Urinary bladder (tissue), 4 donors: ENCODE measurements around the gene MRC1. TPM values are rescaled to one million over a fixed set of nuclear protein-coding genes. Genes with fewer than 3 reads are reported as not detected.

Source experiments
- DNase-seq: peaks from one replicate; pipeline ENCODE4 v3.0.0-alpha.2; 2015; ENCODE audit errors: extremely low spot score
- H3K27ac ChIP-seq: one replicate; pipeline ENCODE4 v1.5.1; 2013; ENCODE audit warnings: low read depth, mild to moderate bottlenecking, moderate library complexity
- H3K36me3 ChIP-seq: one replicate; pipeline ENCODE4 v1.6.1; 2013; ENCODE audit warnings: mild to moderate bottlenecking, moderate library complexity; ENCODE audit not compliant: insufficient read depth
- H3K4me1 ChIP-seq: one replicate; pipeline ENCODE4 v1.6.1; 2013; ENCODE audit warnings: mild to moderate bottlenecking, moderate library complexity; ENCODE audit not compliant: insufficient read depth
- H3K4me3 ChIP-seq: one replicate; pipeline ENCODE4 v1.5.1; 2013; ENCODE audit warnings: low read depth, low read length
- WGBS: extraction: QIAGEN DNeasy Blood & Tissue Kit; methylation state at CpG from one replicate; pipeline ENCODE4 v1.1.7; 2013; 5-methylcytosine and 5-hydroxymethylcytosine counted together
- polyA plus RNA-seq: library from polyadenylated mRNA; stranded (reverse); fragments of 200-250 nt; gene quantifications from one replicate; pipeline ENCODE4 v1.2.3, GENCODE V29; 2013
- total RNA-seq: library from RNA; depleted of rRNA; stranded (reverse); fragments of >200 nt; gene quantifications from one replicate; pipeline ENCODE4 v1.2.3, GENCODE V29; 2014
- donor health status: healthy with polysubstance abuse.
- donor health status: healthy.

MRC1 gene
- total and polyA plus RNA-seq, 2 donors: 32.7 to 41.2 TPM

DNA sequence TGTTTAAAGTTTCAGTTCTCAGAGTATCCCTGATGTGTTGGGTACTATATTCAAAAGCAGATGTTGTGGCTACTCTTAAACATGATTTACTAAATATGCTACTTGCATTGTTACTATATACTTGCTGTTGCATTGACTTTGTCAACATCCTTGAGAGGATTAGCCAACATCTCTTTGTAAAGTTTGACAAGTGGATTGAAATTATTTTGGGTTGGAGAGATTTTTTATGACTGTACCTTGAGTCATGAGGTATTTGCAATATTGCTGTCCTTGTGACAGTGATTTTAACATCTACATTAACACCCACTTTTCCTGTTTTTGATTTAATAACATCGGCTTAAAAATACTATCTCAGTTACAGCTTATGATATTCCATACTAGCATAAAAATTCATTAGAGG lies 31.9 kb downstream of the MRC1 start:
- Histone ChIP-seq H3K36me3 (no peaks in the 10 kb centered on the region), H3K4me3 (no peak overlapping the region), H3K4me1 (no peaks in the 10 kb centered on the region), H3K27ac (no peak overlapping the region)
- DNase-seq: no peak
- WGBS: 91% methylated on average over 1 of the region's 1 CpG

DNA sequence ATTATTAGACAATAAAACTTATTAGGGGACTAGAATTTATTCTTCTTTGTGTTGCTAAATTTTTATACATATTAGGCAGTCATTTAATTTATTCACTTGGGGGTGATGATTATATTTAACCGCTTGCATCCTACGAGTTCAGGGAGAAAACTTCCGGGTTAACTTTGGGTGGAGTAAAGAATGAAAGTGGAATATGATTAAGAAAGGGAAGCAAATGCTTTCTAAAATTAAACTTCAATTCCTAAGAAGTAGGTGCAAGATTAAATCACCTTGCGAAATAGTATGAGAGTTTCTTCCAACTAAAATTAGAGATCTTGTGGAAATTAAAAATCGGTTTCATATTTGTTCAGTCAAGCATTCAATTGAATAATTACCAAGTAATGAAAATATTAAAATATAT lies 33.5 kb downstream of the MRC1 start:
- no peak for DNase-seq
- no peak overlapping the region for H3K27ac ChIP-seq
- WGBS: 87% methylated on average over 5 of the region's 5 CpGs
- H3K36me3 ChIP-seq: no peaks in the 10 kb centered on the region
- H3K4me1 ChIP-seq: no peaks in the 10 kb centered on the region
- H3K4me3 ChIP-seq: no peak overlapping the region

DNA sequence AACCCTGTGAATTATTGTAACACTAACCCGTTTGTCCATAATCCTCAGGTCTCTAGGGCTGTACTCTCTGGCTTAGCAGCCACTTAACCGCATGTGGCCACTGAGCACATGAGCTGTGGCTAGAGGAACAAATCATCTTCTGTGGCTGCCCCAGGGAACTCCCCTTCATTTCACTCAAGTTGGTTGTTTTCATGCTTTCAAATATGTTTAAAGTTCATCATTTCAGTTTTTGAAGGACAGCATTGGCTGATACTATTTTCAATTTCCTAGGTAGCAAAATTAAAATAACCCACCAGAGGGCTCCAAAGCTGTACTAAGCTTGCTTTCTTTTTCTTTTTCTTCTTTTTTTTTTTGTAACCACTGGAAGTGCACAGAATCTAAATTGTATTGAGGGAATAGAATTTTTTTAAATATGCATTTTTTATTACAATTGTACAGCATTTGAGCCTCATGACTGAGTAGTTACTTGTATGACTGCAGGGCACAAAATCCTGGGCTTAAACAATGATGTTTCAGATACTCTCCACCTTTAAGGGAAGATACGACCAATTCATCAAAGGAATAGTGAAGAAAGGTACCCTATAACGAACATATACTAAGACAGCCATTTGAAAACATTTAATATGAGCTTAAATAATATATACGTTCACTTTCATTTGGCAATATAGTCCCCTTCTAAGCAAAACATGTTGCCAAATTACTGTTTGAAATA lies 38.6 kb downstream of the MRC1 start:
- no peak for DNase-seq
- Histone ChIP-seq H3K27ac (no peak overlapping the region), H3K4me1 (no peaks in the 10 kb centered on the region), H3K36me3 (no peaks in the 10 kb centered on the region), H3K4me3 (no peak overlapping the region)
- WGBS: 67% methylated on average over 5 of the region's 5 CpGs

DNA sequence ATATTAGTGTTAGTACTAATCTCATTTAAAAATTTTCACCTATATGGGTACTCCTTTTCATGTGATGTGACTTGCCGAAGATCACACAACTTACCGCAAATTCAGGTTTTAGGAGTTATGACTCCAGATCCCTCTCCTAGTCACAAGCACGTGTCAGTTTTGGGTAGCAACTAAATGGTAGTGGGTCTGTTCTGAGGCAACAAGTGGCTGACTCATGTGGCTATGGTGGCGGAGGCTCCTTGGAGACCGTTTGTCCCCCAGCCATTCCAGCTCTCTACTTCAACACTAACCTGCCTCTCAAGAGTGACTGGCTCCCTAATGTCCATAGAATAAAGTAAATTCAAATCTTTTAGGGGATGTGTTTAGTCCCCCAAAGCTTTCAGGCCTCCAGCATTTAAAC lies 39.5 kb downstream of the MRC1 start:
- Histone ChIP-seq H3K4me3 (no peak overlapping the region), H3K36me3 (no peaks in the 10 kb centered on the region), H3K27ac (no peak overlapping the region), H3K4me1 (no peaks in the 10 kb centered on the region)
- no peak for DNase-seq
- WGBS: 90% methylated on average over 5 of the region's 5 CpGs

DNA sequence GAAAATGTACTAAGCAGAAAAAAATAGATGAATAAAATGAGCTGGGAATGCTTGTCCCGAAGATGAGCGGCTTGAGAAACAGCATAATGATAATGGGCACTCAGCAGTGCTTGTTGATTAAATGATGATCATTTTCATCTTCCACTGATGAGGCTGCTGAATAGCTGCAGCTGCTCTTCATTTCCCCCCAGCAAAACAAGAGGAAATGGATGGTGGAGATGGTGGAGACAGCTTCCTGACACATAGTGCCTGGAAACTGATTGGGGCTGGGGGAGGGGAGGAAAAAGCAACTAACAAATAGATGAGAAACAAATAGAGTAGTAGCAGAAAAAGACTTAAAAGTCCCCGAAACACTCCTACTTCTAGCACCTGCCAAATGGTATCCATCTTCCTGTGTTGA lies 41.4 kb downstream of the MRC1 start:
- 85% methylated on average over 3 of the region's 3 CpGs for WGBS
- Histone ChIP-seq H3K4me1 (no peaks in the 10 kb centered on the region), H3K4me3 (no peak overlapping the region), H3K27ac (no peak overlapping the region), H3K36me3 (no peaks in the 10 kb centered on the region)
- DNase-seq: no peak

DNA sequence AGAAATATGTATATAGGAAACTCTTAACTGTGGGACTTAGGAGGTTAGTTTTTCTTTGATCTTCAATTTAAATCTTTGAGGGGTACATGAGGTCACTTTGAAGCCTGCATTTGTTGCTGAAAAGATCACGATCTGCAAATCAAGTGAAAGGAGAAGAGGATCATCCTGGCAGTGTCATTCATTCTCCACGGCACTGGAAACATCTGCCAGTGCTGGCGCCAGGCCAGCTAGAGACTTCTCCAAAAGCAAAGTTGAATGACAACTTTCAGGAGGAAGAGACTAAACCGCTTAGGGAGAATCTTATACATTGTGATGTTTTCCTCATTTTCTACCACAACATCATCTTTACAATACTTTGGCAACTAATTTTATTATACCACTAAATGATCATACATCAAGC lies 42.5 kb downstream of the MRC1 start:
- no peaks in the 10 kb centered on the region for H3K4me1 ChIP-seq
- 37% methylated on average over 4 of the region's 4 CpGs for WGBS
- H3K36me3 ChIP-seq: no peaks in the 10 kb centered on the region
- no peak for DNase-seq
- no peak overlapping the region for H3K4me3 ChIP-seq
- H3K27ac ChIP-seq: no peak overlapping the region

DNA sequence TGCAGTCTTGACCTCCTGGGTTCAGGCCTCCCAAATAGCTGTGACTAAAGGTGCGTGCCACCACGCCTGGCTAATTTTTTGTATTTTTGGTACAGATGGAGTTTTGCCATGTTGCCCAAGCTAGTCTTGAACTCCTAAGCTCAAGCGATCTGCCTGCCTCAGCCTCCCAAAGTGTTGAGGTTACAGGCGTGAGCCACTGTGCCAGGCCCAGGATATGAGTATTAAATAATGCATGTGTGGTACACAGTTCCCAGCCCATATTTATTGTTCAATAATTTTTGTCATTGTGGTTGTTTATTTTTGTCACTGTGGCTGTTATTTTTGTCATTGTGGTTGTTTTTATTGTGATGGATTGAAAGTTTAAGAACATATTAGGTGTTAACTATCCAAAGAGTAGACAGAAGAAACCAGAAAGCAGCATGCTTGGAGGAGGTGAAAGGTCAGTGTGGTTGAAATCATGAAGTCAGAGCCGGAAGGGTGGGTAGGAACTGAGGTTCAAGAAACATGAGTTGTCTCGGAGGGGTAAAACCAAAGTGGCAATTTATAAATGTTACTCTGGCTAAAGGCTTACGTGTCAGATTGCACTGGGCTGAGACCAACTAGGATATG lies 45.0 kb downstream of the MRC1 start:
- no peak overlapping the region for H3K27ac ChIP-seq
- no peak overlapping the region for H3K4me3 ChIP-seq
- no peaks in the 10 kb centered on the region for H3K4me1 ChIP-seq
- no peaks in the 10 kb centered on the region for H3K36me3 ChIP-seq
- DNase-seq: no peak
- 93% methylated on average over 7 of the region's 7 CpGs for WGBS

DNA sequence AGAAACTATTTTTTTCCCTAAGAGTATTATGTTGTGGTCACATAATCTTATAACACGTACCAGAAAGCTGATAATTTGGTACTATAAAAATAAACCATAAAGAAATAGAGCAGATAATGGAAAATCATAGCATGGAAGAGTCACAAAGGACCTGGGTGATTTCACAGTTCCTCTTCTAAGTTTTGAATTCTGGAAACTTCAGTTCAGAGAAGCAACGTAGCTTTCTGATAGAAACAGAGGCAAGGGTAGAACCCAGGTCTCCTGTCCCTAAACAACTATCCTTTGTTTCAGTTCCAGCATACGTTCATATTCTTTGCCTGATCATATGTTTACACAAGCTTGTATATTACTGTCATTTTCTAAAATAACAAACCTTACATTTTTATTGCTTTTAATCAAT lies 47.9 kb downstream of the MRC1 start:
- no peaks in the 10 kb centered on the region for H3K4me1 ChIP-seq
- no peak for DNase-seq
- no peak overlapping the region for H3K27ac ChIP-seq
- no peaks in the 10 kb centered on the region for H3K36me3 ChIP-seq
- H3K4me3 ChIP-seq: no peak overlapping the region
- WGBS: 56% methylated on average over 3 of the region's 3 CpGs

DNA sequence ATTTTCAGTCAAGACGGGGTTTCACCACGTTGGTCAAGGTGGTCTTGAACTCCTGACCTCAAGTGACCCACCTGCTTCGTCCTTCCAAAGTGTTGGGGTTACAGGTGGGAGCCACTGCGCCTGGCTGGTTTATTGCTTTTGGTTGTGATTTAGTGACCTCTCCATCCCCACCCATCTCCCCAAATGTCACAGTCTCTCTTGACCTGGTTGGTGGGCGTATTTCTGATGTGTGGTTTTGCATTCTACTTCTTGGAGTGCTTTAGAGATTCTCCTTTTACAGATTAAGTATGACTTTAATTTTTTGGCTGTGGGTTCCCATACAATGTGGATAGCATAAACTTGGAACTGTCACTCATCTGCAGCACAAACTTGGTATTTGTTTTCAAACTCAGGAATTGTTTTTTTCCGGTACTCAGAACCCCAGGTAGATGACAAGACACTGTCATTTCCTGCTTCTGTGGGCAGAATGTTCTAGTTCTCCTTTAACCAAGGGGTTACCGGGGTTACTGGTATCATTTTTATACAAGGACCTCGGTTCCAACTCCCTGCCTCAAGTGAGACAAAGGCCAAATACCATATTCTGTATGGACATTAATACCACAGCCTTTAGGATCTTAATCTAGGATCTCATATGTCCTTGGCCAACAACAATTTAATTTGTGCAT lies 50.5 kb downstream of the MRC1 start:
- Histone ChIP-seq H3K27ac (no peak overlapping the region), H3K36me3 (no peaks in the 10 kb centered on the region), H3K4me3 (no peak overlapping the region), H3K4me1 (no peaks in the 10 kb centered on the region)
- WGBS: 86% methylated on average over 8 of the region's 8 CpGs
- no peak for DNase-seq

DNA sequence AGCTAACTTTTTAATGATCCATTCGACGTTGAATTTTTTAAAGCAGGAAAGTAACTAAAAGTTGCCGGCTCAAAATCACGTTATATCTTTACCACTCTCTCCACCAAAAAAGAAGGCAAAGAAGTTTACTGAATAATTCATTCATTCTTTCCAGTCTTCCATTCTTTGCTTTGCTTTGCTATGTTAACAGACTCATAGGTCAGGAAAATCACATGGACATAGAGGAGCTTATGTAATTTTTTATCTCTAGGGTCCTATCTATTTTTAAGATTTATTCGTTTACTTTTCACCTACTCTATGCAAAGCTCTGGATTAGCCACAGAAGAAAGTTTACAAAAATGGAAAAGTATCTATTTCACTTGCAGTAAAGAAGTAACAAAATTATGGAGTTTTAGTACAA lies 52.6 kb downstream of the MRC1 start:
- H3K4me3 ChIP-seq: no peak overlapping the region
- H3K27ac ChIP-seq: no peak overlapping the region
- no peak for DNase-seq
- H3K36me3 ChIP-seq: no peaks in the 10 kb centered on the region
- H3K4me1 ChIP-seq: no peaks in the 10 kb centered on the region
- WGBS: 47% methylated on average over 5 of the region's 5 CpGs

DNA sequence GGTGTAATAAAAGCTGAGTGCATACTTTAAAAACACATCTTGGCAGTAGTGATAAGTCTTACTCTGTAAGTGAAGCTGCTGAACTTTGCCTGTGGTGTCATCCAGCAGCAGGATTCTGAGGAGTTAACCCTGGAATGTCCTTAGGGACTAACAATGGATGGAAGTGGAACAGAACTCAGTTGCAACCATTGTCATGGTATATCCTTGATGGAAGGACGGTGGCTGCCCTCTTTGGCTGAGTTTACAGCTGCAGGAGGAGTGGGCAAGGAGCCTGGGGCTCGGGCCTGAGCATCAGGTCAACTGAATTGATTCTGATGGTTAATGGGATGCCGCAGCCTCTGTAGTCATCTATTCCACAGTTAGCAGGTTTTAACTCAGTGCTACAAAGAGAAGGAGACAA lies 56.2 kb downstream of the MRC1 start:
- H3K36me3 ChIP-seq: no peaks in the 10 kb centered on the region
- H3K4me3 ChIP-seq: no peak overlapping the region
- H3K4me1 ChIP-seq: no peaks in the 10 kb centered on the region
- no peak overlapping the region for H3K27ac ChIP-seq
- 74% methylated on average over 3 of the region's 3 CpGs for WGBS
- DNase-seq: no peak

DNA sequence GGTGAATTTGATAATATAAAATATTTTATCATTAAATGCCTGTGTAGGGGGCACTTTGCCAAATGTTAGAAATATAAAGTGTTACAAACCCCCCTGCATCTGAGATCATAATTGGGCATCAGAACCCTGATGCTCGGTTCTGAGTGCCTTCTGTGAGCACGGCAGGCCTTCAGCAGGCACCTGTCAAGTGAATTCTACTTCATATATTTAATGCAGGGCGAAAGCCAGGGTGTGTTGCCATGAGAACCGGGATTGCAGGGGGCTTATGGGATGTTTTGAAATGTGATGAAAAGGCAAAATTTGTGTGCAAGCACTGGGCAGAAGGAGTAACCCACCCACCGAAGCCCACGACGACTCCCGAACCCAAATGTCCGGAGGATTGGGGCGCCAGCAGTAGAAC lies 57.2 kb downstream of the MRC1 start:
- 92% methylated on average over 10 of the region's 10 CpGs for WGBS
- no peak overlapping the region for H3K27ac ChIP-seq
- H3K36me3 ChIP-seq: no peaks in the 10 kb centered on the region
- no peaks in the 10 kb centered on the region for H3K4me1 ChIP-seq
- no peak overlapping the region for H3K4me3 ChIP-seq
- no peak for DNase-seq

DNA sequence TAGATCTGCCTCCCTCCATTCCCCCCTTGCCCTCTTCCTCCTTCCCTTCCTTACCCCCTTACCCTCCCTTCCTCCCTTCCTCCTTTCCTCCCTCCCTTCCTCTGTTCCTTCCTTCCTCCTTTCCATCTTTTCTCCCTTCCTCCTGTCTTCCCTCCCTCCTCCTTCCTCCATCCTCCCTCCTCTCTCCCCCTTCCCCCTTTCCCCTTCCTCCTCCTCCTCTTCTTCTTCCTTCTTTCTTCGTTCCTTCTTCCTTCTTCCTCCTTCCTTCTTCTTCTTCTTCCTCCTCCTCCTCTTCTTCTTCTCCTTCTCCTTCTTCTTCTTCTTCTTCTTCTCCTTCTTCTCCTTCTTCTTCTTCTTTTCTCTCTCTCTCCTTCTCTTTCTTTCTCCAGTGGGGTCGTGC lies 57.9 kb downstream of the MRC1 start:
- DNase-seq: no peak
- no peak overlapping the region for H3K4me3 ChIP-seq
- 89% methylated on average over 2 of the region's 2 CpGs for WGBS
- no peaks in the 10 kb centered on the region for H3K4me1 ChIP-seq
- H3K27ac ChIP-seq: no peak overlapping the region
- H3K36me3 ChIP-seq: no peaks in the 10 kb centered on the region

DNA sequence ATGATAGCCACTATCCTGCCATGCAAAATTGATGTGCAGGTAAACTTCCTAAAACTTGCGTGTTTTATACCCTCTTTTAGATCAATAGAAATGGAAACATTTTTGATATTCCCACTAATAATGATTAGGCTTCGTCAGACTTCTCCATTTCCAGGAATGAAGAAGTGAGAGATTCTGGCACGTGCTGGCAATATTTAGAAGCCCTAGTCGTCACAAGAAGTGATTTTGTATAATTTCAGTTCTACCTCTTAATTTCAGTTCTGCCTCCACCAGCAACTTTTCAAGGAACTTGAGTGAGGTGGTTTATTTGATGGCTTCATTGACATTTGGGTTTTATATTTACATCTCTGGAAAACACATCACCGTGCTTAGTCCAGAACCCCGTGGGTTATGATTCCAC lies 61.9 kb downstream of the MRC1 start:
- Histone ChIP-seq H3K4me1 (no peaks in the 10 kb centered on the region), H3K36me3 (no peaks in the 10 kb centered on the region), H3K4me3 (no peak overlapping the region), H3K27ac (no peak overlapping the region)
- 89% methylated on average over 6 of the region's 6 CpGs for WGBS
- no peak for DNase-seq
